HCT116 (cell line): ENCODE results near the gene ZWILCH. TPM values are rescaled to one million over a fixed set of nuclear protein-coding genes. Genes with fewer than 3 reads are reported as not detected.

Experiments
- ATAC-seq: fragments of 200-7000 bp; cut with Tn5 transposase; 2 replicates; pipeline ENCODE4 v1.9.1; 2020; ENCODE audit warnings: mild to moderate bottlenecking, moderate library complexity
- BruUV-seq: library from RNA; stranded (reverse); fragments of 400-500 nt; replicated peaks from 2 replicates; lab custom pipeline; 2021; lab: Mats Ljungman, UMichigan
- CTCF ChIA-PET: fragments of 300-600 bp; sonication (Branson Sonifier 250); formaldehyde crosslinking; loops from one replicate; lab custom pipeline; 2021; ENCODE audit warnings: antibody characterized with exemption; lab: Charles Lee
- POLR2A ChIA-PET: fragments of 300-600, 350-600 bp; sonication (Branson Sonifier 250); formaldehyde crosslinking; loops from one replicate; lab custom pipeline; 2021; ENCODE audit warnings: antibody characterized with exemption; lab: Charles Lee
- RAD21 ChIA-PET, 2 experiments: fragments of 300-600 bp; sonication (Branson Sonifier 250); formaldehyde crosslinking; loops; one replicate each; lab custom pipeline; 2023; ENCODE audit warnings: low total read pairs in 2 of 2; ENCODE audit not compliant: uncharacterized antibody in 2 of 2, unreplicated experiment in 2 of 2, low non-redundant PET in 1 of 2; lab: Charles Lee
- DNase-seq: peaks from one replicate; pipeline ENCODE4 v3.0.0-alpha.2; 2010; ENCODE audit warnings: low read depth, low spot score
- H2AFZ ChIP-seq: fragments of 200-600 bp; shearing (Covaris generic), sonication (generic); 2 replicates; pipeline ENCODE4 v1.6.1; 2017; ENCODE audit warnings: low read depth, mixed run types, mixed read lengths, antibody characterized with exemption, low read length; ENCODE audit not compliant: poor library complexity, severe bottlenecking
- H3K27ac ChIP-seq: 2 replicates; pipeline ENCODE4 v1.5.1; 2012; ENCODE audit warnings: low read depth, low read length
- H3K27me3 ChIP-seq: fragments of 200-600 bp; sonication (generic); 2 replicates; pipeline ENCODE4 v1.6.1; 2016; ENCODE audit warnings: mixed run types, low read length, mixed read lengths; ENCODE audit not compliant: insufficient read depth
- H3K36me3 ChIP-seq, 2 experiments: fragments of 200-500 bp in 1 of 2; fragments of 200-600 bp in 1 of 2; sonication (Bioruptor generic) in 1 of 2; sonication (generic) in 1 of 2; 2 replicates each; pipeline versions ENCODE4 v1.5.1 to v1.6.1; 2014 to 2016; ENCODE audit warnings: low read length in 2 of 2, inconsistent platforms in 1 of 2, mixed read lengths in 1 of 2, mixed run types in 1 of 2; ENCODE audit not compliant: insufficient read depth in 2 of 2, control insufficient read depth in 1 of 2
- H3K4me1 ChIP-seq, 2 experiments: fragments of 200-600 bp in 1 of 2; sonication (generic) in 1 of 2; 2 replicates each; pipeline versions ENCODE4 v1.5.1 to v1.6.1; 2012 to 2017; ENCODE audit warnings: low read length in 2 of 2, inconsistent platforms in 1 of 2, mild to moderate bottlenecking in 1 of 2, mixed read lengths in 1 of 2, mixed run types in 1 of 2, moderate library complexity in 1 of 2; ENCODE audit not compliant: insufficient read depth in 2 of 2, control insufficient read depth in 1 of 2
- H3K4me2 ChIP-seq: fragments of 200-600 bp; sonication (generic); 2 replicates; pipeline ENCODE4 v1.6.1; 2017; ENCODE audit warnings: mixed run types, low read length, mixed read lengths
- H3K4me3 ChIP-seq, 2 experiments: fragments of 200-600 bp in 1 of 2; sonication (generic) in 1 of 2; replicated peaks in 1 of 2; 2 replicates each; pipeline ENCODE4 v1.5.1; 2011 to 2016; ENCODE audit warnings: low read length in 2 of 2, control low read depth in 1 of 2, low read depth in 1 of 2, mild to moderate bottlenecking in 1 of 2, mixed read lengths in 1 of 2, mixed run types in 1 of 2
- H3K79me2 ChIP-seq: fragments of 200-600 bp; sonication (generic); 2 replicates; pipeline ENCODE4 v1.6.1; 2017; ENCODE audit warnings: mild to moderate bottlenecking, mixed run types, low read length, moderate library complexity, mixed read lengths; ENCODE audit not compliant: insufficient read depth
- H3K9ac ChIP-seq: fragments of 200-600 bp; sonication (generic); 2 replicates; pipeline ENCODE4 v1.6.1; 2016; ENCODE audit warnings: low read length, mixed read lengths
- H3K9me2 ChIP-seq: fragments of 200-600 bp; sonication (generic), shearing (Covaris generic); 2 replicates; pipeline ENCODE4 v1.6.1; 2017; ENCODE audit warnings: mixed run types, mild to moderate bottlenecking, moderate library complexity; ENCODE audit not compliant: insufficient read depth
- H3K9me3 ChIP-seq, 2 experiments: fragments of 200-500 bp in 1 of 2; fragments of 200-600 bp in 1 of 2; sonication (Bioruptor generic) in 1 of 2; sonication (generic) in 1 of 2; 2 replicates each; pipeline ENCODE4 v1.6.1; 2014 to 2017; ENCODE audit warnings: low read length in 2 of 2, mixed read lengths in 2 of 2, inconsistent platforms in 1 of 2, low read depth in 1 of 2, mild to moderate bottlenecking in 1 of 2, mixed run types in 1 of 2, moderate library complexity in 1 of 2; ENCODE audit not compliant: control insufficient read depth in 1 of 2, insufficient read depth in 1 of 2
- H4K20me1 ChIP-seq: fragments of 200-600 bp; sonication (generic), shearing (Covaris generic); 2 replicates; pipeline ENCODE4 v1.6.1; 2017; ENCODE audit warnings: mixed run types, mild to moderate bottlenecking, moderate library complexity; ENCODE audit not compliant: insufficient read depth
- CBX3 ChIP-seq: IDR thresholded peaks from 2 replicates; pipeline ENCODE4 v1.6.1; 2012; ENCODE audit warnings: low read depth
- EGR1 ChIP-seq: IDR thresholded peaks from 2 replicates; pipeline ENCODE4 v1.6.1; 2012; ENCODE audit warnings: low read depth
- ELF1 ChIP-seq: IDR thresholded peaks from 2 replicates; pipeline ENCODE4 v1.6.1; 2012; ENCODE audit warnings: low read depth, borderline replicate concordance
- FOSL1 ChIP-seq: IDR thresholded peaks from 2 replicates; pipeline ENCODE4 v1.6.1; 2012; ENCODE audit warnings: low read depth
- JUND ChIP-seq: IDR thresholded peaks from 2 replicates; pipeline ENCODE4 v1.6.1; 2012
- MAX ChIP-seq: IDR thresholded peaks from 2 replicates; pipeline ENCODE4 v1.6.1; 2012
- POLR2AphosphoS5 ChIP-seq: IDR thresholded peaks from 2 replicates; pipeline ENCODE4 v1.6.1; 2011; ENCODE audit warnings: mild to moderate bottlenecking, low read depth, low read length, moderate library complexity
- RAD21 ChIP-seq: IDR thresholded peaks from 2 replicates; pipeline ENCODE4 v1.6.1; 2012; ENCODE audit warnings: low read depth, mild to moderate bottlenecking
- SIN3A ChIP-seq: IDR thresholded peaks from 2 replicates; pipeline ENCODE4 v1.6.1; 2012; ENCODE audit warnings: low read depth
- SP1 ChIP-seq: IDR thresholded peaks from 2 replicates; pipeline ENCODE4 v1.6.1; 2012; ENCODE audit warnings: low read depth
- SRF ChIP-seq: IDR thresholded peaks from 2 replicates; pipeline ENCODE4 v1.6.1; 2012; ENCODE audit warnings: low read depth
- TCF7L2 ChIP-seq: IDR thresholded peaks from 2 replicates; pipeline ENCODE4 v1.7.0; 2011; ENCODE audit warnings: borderline replicate concordance, inconsistent platforms; ENCODE audit not compliant: insufficient read depth, insufficient read length; ENCODE audit errors: extremely low read depth
- ZNF274 ChIP-seq: fragments of 200-500 bp; sonication (Bioruptor generic); IDR thresholded peaks from 2 replicates; pipeline ENCODE4 v1.6.1; 2014; ENCODE audit warnings: mild to moderate bottlenecking, low read depth, low read length, inconsistent platforms
- intact Hi-C: fragments of 100-400 bp; cut with micrococcal nuclease; formaldehyde crosslinking; loops from 2 replicates; pipeline ENCODE4 v1.10.0; 2022
- total RNA-seq: library from RNA; stranded (reverse); gene quantifications from one replicate; pipeline ENCODE4 v1.2.1, GENCODE V29; 2021; ENCODE audit not compliant: unreplicated experiment

Gene ZWILCH
- total RNA-seq, 1 experiment from 2014 or later, result 25.8 TPM

GRCh38 chr15:66515901-66516322 lies 10.8 kb downstream of the ZWILCH start:
- intact Hi-C loops, result no loop called here
- Histone ChIP-seq H3K4me2 (no peak overlapping the region), H3K9me3 (no peaks in the 10 kb centered on the region), H4K20me1 (no peaks in the 10 kb centered on the region), H3K4me1 (peaks cover 0 to 11% of the 10 kb centered on the region in 2 experiments; a peak in 2 of 4 replicates), H3K36me3 (peaks cover 13 to 25% of the 10 kb centered on the region in 2 experiments), H3K9me2 (no peaks in the 10 kb centered on the region), H2AFZ (no peak overlapping the region), H3K27ac (no peak overlapping the region), H3K4me3 (no peak overlapping the region), H3K9ac (no peak overlapping the region)
- no peak for DNase-seq
- ChIA-PET CTCF (no interaction called here), POLR2A (no interaction called here), RAD21 (no interaction called here)
- BruUV-seq, result no TSS peak
- no peak for TF ChIP-seq SIN3A
- no peak for TF ChIP-seq SRF
- TF ChIP-seq, all 23 proteins: peak for 0
- Histone ChIP-seq H3K27me3 (no peaks in the 10 kb centered on the region), H3K79me2 (0 out of 2 replicates have a peak, but pooled peaks cover 6% of the 10 kb centered on the region)
- ATAC-seq, result peak; percentile 67

- Histone ChIP-seq H3K9me2 (no peaks in the 10 kb centered on the region), H4K20me1 (no peaks in the 10 kb centered on the region), H3K9ac (no peak overlapping the region), H3K4me3 (no peak overlapping the region), H2AFZ (no peak overlapping the region), H3K27me3 (no peaks in the 10 kb centered on the region), H3K9me3 (no peaks in the 10 kb centered on the region), H3K79me2 (peaks cover under 1% of the 10 kb centered on the region; the same call in 1 of the 2 replicates), H3K27ac (no peak overlapping the region), H3K4me1 (no peaks in the 10 kb centered on the region), H3K4me2 (no peak overlapping the region), H3K36me3 (peaks cover 24 to 29% of the 10 kb centered on the region in 2 experiments; a peak in 3 of 4 replicates)
- no TSS peak for BruUV-seq
- intact Hi-C loops, result no loop called here
- RAD21 ChIA-PET, result no interaction called here
- no peak for DNase-seq
- TF ChIP-seq ZNF274 (no peak), SP1 (no peak), FOSL1 (no peak), ELF1 (no peak), TCF7L2 (no peak), JUND (no peak), POLR2AphosphoS5 (no peak), SRF (no peak), CBX3 (no peak), SIN3A (no peak), RAD21 (no peak), MAX (no peak), EGR1 (no peak)
- ATAC-seq, result no peak
- CTCF ChIA-PET, result no interaction called here
- POLR2A ChIA-PET, result no interaction called here
Observed at GRCh38 chr15:66523926-66524325, 18.8 kb downstream of the ZWILCH start.
